ENCODE results near the gene SCRN2. TPM values are rescaled to one million over a fixed set of nuclear protein-coding genes. Genes with fewer than 3 reads are reported as not detected.

Gene SCRN2
- total and polyA plus RNA-seq, 2 experiments from 2014 or later: 40.6 to 45.5 TPM

GRCh38 chr17:47844227-47844626 lies 3.2 kb upstream of the SCRN2 start:
- H3K4me2 ChIP-seq: no peak overlapping the region
- TF ChIP-seq, protein P1, sequence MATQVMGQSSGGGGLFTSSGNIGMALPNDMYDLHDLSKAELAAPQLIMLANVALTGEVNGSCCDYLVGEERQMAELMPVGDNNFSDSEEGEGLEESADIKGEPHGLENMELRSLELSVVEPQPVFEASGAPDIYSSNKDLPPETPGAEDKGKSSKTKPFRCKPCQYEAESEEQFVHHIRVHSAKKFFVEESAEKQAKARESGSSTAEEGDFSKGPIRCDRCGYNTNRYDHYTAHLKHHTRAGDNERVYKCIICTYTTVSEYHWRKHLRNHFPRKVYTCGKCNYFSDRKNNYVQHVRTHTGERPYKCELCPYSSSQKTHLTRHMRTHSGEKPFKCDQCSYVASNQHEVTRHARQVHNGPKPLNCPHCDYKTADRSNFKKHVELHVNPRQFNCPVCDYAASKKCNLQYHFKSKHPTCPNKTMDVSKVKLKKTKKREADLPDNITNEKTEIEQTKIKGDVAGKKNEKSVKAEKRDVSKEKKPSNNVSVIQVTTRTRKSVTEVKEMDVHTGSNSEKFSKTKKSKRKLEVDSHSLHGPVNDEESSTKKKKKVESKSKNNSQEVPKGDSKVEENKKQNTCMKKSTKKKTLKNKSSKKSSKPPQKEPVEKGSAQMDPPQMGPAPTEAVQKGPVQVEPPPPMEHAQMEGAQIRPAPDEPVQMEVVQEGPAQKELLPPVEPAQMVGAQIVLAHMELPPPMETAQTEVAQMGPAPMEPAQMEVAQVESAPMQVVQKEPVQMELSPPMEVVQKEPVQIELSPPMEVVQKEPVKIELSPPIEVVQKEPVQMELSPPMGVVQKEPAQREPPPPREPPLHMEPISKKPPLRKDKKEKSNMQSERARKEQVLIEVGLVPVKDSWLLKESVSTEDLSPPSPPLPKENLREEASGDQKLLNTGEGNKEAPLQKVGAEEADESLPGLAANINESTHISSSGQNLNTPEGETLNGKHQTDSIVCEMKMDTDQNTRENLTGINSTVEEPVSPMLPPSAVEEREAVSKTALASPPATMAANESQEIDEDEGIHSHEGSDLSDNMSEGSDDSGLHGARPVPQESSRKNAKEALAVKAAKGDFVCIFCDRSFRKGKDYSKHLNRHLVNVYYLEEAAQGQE (IDR thresholded peaks at IDR 0.05; ENCODE audit: unreplicated experiment): no peak
- no peak for TF ChIP-seq NANOG (IDR thresholded peaks at IDR 0.05; ENCODE audit: borderline replicate concordance)
- no peak for TF ChIP-seq CTCF (conservative IDR thresholded peaks at IDR 0.05; ENCODE audit: low read depth in 2 of 2)
- no peak for TF ChIP-seq JUNB (IDR thresholded peaks at IDR 0.05; ENCODE audit: unreplicated experiment)
- no peak for TF ChIP-seq ZNF114 (CRISPR knock-in tag; IDR thresholded peaks at IDR 0.05)
- no peak for TF ChIP-seq EZH2 (IDR thresholded peaks at IDR 0.05; ENCODE audit: low read depth, unreplicated experiment)
- TF ChIP-seq EZH2phosphoT487 (IDR thresholded peaks at IDR 0.05; ENCODE audit: unreplicated experiment): no peak
- TF ChIP-seq, protein P2, sequence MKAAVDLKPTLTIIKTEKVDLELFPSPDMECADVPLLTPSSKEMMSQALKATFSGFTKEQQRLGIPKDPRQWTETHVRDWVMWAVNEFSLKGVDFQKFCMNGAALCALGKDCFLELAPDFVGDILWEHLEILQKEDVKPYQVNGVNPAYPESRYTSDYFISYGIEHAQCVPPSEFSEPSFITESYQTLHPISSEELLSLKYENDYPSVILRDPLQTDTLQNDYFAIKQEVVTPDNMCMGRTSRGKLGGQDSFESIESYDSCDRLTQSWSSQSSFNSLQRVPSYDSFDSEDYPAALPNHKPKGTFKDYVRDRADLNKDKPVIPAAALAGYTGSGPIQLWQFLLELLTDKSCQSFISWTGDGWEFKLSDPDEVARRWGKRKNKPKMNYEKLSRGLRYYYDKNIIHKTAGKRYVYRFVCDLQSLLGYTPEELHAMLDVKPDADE (IDR thresholded peaks at IDR 0.05): no peak
- no peak for TF ChIP-seq ZNF462 (CRISPR knock-in tag; IDR thresholded peaks at IDR 0.05)
- no peak for TF ChIP-seq ZNF331 (CRISPR knock-in tag; IDR thresholded peaks at IDR 0.05; ENCODE audit: low read depth)
- TF ChIP-seq CREB1 (CRISPR knock-in tag; IDR thresholded peaks at IDR 0.05; ENCODE audit: low read depth): no peak
- Mint-ChIP-seq H3K27me3 (ENCODE audit: insufficient read depth, low read depth, poor library complexity) (peaks cover 56% of the 10 kb centered on the region), H3K36me3 (ENCODE audit: low read depth) (no peaks in the 10 kb centered on the region), H3K27ac (no peak overlapping the region), H3K9me3 (no peaks in the 10 kb centered on the region), H3K4me3 (no peak overlapping the region), H3K4me1 (peaks cover 50% of the 10 kb centered on the region)
- no peak overlapping the region for H2AFZ ChIP-seq
- H3F3A ChIP-seq (replicated peaks; ENCODE audit: low read depth): peaks cover 10% of the 10 kb centered on the region; the same call in 1 of the 2 replicates
- H3K4me1 ChIP-seq (ENCODE audit: insufficient read depth): peaks cover 27% of the 10 kb centered on the region; the same call in 1 of the 2 replicates
- no peaks in the 10 kb centered on the region; the same call in 1 of the 2 replicates for H4K20me1 ChIP-seq (replicated peaks; ENCODE audit: insufficient read depth)
- no peak for DNase-seq (ENCODE audit: low spot score)
- ATAC-seq: no peak
- H3K36me3 ChIP-seq (ENCODE audit: insufficient read depth): no peaks in the 10 kb centered on the region
- no peaks in the 10 kb centered on the region; the same call in 1 of the 2 replicates for H3K79me2 ChIP-seq (replicated peaks; ENCODE audit: insufficient read depth)
- H3K27me3 ChIP-seq (ENCODE audit: insufficient read depth): peaks cover 57% of the 10 kb centered on the region
- no peak overlapping the region for H3K4me3 ChIP-seq
- H3K27ac ChIP-seq (ENCODE audit: low read depth): no peak overlapping the region
- H3K9me2 ChIP-seq (ENCODE audit: insufficient read depth): no peaks in the 10 kb centered on the region
